PC-3 (cell line): ENCODE measurements around the gene RAB3C. TPM values are rescaled to one million over a fixed set of nuclear protein-coding genes. Genes with fewer than 3 reads are reported as not detected.

Experiments
- ATAC-seq: fragments of 200-7000 bp; cut with Tn5 transposase; 2 replicates; pipeline ENCODE4 v1.9.1; 2020; ENCODE audit warnings: mild to moderate bottlenecking, moderate library complexity
- BruUV-seq: library from RNA; stranded (reverse); fragments of 400-500 nt; replicated peaks from 2 replicates; lab custom pipeline; 2021; lab: Mats Ljungman, UMichigan
- CTCF ChIA-PET: fragments of 300-600 bp; sonication (Branson Sonifier 250); formaldehyde crosslinking; loops from one replicate; lab custom pipeline; 2022; ENCODE audit warnings: antibody characterized with exemption; lab: Charles Lee
- POLR2A ChIA-PET: fragments of 300-600 bp; sonication (Branson Sonifier 250); formaldehyde crosslinking; loops from one replicate; lab custom pipeline; 2022; ENCODE audit warnings: antibody characterized with exemption; ENCODE audit not compliant: unreplicated experiment; lab: Charles Lee
- DNase-seq: peaks from one replicate; pipeline ENCODE4 v3.0.0-alpha.2; 2015
- H2AFZ ChIP-seq: fragments of 300-600 bp; sonication (generic); 2 replicates; pipeline ENCODE4 v1.6.0; 2016; ENCODE audit warnings: antibody characterized with exemption, low read length
- H3F3A ChIP-seq: fragments of 300-600 bp; sonication (generic); one replicate; pipeline ENCODE4 v1.6.0; 2017; ENCODE audit warnings: antibody characterized with exemption, low read length, control low read depth, mild to moderate bottlenecking; ENCODE audit not compliant: unreplicated experiment
- H3K27ac ChIP-seq: fragments of 300-600 bp; sonication (generic); 2 replicates; pipeline ENCODE4 v1.5.1; 2016; ENCODE audit warnings: mild to moderate bottlenecking, low read length
- H3K27me3 ChIP-seq: fragments of 300-600 bp; sonication (generic); 2 replicates; pipeline ENCODE4 v1.6.1; 2016; ENCODE audit warnings: low read length, mixed read lengths
- H3K36me3 ChIP-seq: fragments of 300-600 bp; sonication (generic); 2 replicates; pipeline ENCODE4 v1.6.1; 2016; ENCODE audit warnings: low read depth, mixed run types, low read length, mixed read lengths
- H3K4me1 ChIP-seq: fragments of 300-600 bp; sonication (generic); 2 replicates; pipeline ENCODE4 v1.5.1; 2016; ENCODE audit warnings: low read length; ENCODE audit not compliant: insufficient read depth
- H3K4me2 ChIP-seq: fragments of 300-600 bp; sonication (generic); 2 replicates; pipeline ENCODE4 v1.6.0; 2016; ENCODE audit warnings: low read length
- H3K4me3 ChIP-seq: fragments of 300-600 bp; sonication (generic); 2 replicates; pipeline ENCODE4 v1.5.1; 2016; ENCODE audit warnings: mild to moderate bottlenecking, low read length, mixed read lengths
- H3K79me2 ChIP-seq: fragments of 300-600 bp; sonication (generic); 2 replicates; pipeline ENCODE4 v1.6.1; 2017; ENCODE audit warnings: low read length, mixed read lengths
- H3K9ac ChIP-seq: fragments of 300-600 bp; sonication (generic); 2 replicates; pipeline ENCODE4 v1.6.0; 2016; ENCODE audit warnings: mild to moderate bottlenecking, low read length
- H3K9me2 ChIP-seq: fragments of 300-600 bp; sonication (generic); replicated peaks from 2 replicates; pipeline ENCODE4 v1.6.1; 2016; ENCODE audit warnings: mixed run types, low read length, mixed read lengths
- H3K9me3 ChIP-seq: fragments of 300-600 bp; sonication (generic); 2 replicates; pipeline ENCODE4 v1.6.1; 2016; ENCODE audit warnings: low read length, mixed read lengths
- H4K20me1 ChIP-seq: fragments of 300-600 bp; sonication (generic); 2 replicates; pipeline ENCODE4 v1.6.1; 2016; ENCODE audit warnings: low read length, mixed read lengths
- CTCF ChIP-seq: fragments of 300-600 bp; sonication (generic); conservative IDR thresholded peaks from 2 replicates; pipeline ENCODE4 v1.5.1; 2017; ENCODE audit warnings: antibody characterized with exemption, low read depth, mild to moderate bottlenecking, low read length
- EZH2 ChIP-seq: fragments of 300-600 bp; sonication (generic); IDR thresholded peaks from one replicate; pipeline ENCODE4 v1.6.1; 2017; ENCODE audit warnings: antibody characterized with exemption, mild to moderate bottlenecking, low read length; ENCODE audit not compliant: unreplicated experiment
- EZH2phosphoT487 ChIP-seq: fragments of 300-600 bp; sonication (generic); IDR thresholded peaks from 2 replicates; pipeline ENCODE4 v1.6.1; 2018; ENCODE audit warnings: mild to moderate bottlenecking, antibody characterized with exemption, low read length, borderline replicate concordance
- intact Hi-C: fragments of 100-400 bp; cut with micrococcal nuclease; formaldehyde crosslinking; loops from 2 replicates; pipeline ENCODE4 v1.9.0; 2023
- total RNA-seq: library from RNA; depleted of rRNA; stranded (reverse); fragments of >200 nt; gene quantifications from 2 replicates; pipeline ENCODE4 v1.2.3, GENCODE V29; 2014

The RAB3C gene
- total RNA-seq, 1 experiment from 2014 or later: not detected

DNA sequence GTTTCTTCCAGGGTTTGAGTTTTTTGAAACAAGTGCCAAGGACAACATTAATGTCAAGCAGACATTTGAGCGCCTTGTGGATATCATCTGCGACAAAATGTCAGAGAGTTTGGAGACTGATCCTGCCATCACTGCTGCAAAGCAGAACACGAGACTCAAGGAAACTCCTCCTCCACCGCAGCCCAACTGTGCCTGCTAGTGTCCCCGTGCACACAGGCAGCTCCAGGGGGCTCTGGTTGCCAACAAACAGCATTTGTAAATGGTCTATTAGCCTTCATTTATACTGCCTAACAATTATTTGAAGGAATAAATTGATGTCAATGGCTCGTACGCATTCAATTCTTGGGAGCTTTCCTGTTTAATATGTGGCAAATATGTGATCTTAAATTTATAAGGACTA lies 268.3 kb downstream of the RAB3C start:
- POLR2A ChIA-PET: no interaction called here
- Histone ChIP-seq H3K4me1 (no peaks in the 10 kb centered on the region), H3K36me3 (no peaks in the 10 kb centered on the region), H4K20me1 (no peaks in the 10 kb centered on the region), H3K4me3 (no peak overlapping the region), H3K9me3 (no peaks in the 10 kb centered on the region), H3K9me2 (no peaks in the 10 kb centered on the region), H2AFZ (no peak overlapping the region), H3K4me2 (no peak overlapping the region), H3F3A (no peaks in the 10 kb centered on the region), H3K27ac (no peak overlapping the region), H3K79me2 (no peaks in the 10 kb centered on the region), H3K27me3 (peaks cover 29% of the 10 kb centered on the region), H3K9ac (no peak overlapping the region)
- no TSS peak for BruUV-seq
- intact Hi-C loops: loop anchor here (2.0 kb wide), 1 partner anchor 374 kb away; no protein-coding TSS in a partner anchor
- CTCF ChIA-PET: no interaction called here
- TF ChIP-seq EZH2: no peak
- TF ChIP-seq CTCF: no peak
- no peak for TF ChIP-seq EZH2phosphoT487
- ATAC-seq (no peak), DNase-seq (no peak)

- intact Hi-C loops: loop anchor here (2.0 kb wide), 1 partner anchor 375 kb away; no protein-coding TSS in a partner anchor
- TF ChIP-seq EZH2: no peak
- TF ChIP-seq CTCF: no peak
- TF ChIP-seq EZH2phosphoT487: no peak
Observed at GRCh38 chr5:58851571-58851970, 268.7 kb downstream of the RAB3C start.

DNA sequence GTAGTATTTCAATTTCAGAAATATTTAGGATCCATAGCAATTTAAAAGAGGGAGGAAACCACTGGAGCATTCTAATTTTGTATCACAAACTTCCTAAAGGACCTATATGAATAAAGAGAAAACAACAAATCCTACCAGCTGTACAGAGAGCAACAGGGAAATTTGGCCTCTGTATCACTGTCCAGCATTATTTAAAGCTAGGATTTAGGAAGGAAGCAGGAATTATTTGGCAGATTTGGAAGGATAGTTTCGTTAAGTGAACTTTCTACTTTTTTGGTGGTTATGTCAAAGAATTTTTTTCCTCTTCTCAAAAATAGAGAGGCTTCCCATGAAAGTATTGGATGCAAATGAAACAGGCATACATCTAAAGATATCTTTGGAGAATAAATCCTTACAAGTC lies 269.7 kb downstream of the RAB3C start:
- H3K9me3 ChIP-seq: no peaks in the 10 kb centered on the region
- H3K4me3 ChIP-seq: no peak overlapping the region
- H3K36me3 ChIP-seq: no peaks in the 10 kb centered on the region
- ChIA-PET CTCF (no interaction called here), POLR2A (no interaction called here)
- ATAC-seq (no peak), DNase-seq (no peak)
- BruUV-seq: no TSS peak
- intact Hi-C loops: no loop called here
- no peak overlapping the region for H3K9ac ChIP-seq
- H3K4me2 ChIP-seq: no peak overlapping the region
- no peaks in the 10 kb centered on the region for H3K4me1 ChIP-seq
- no peak overlapping the region for H3K27ac ChIP-seq
- no peaks in the 10 kb centered on the region for H4K20me1 ChIP-seq
- no peaks in the 10 kb centered on the region for H3K9me2 ChIP-seq
- peaks cover 29% of the 10 kb centered on the region for H3K27me3 ChIP-seq
- TF ChIP-seq CTCF (no peak), EZH2 (no peak), EZH2phosphoT487 (no peak)
- H2AFZ ChIP-seq: no peak overlapping the region
- H3F3A ChIP-seq: no peaks in the 10 kb centered on the region
- H3K79me2 ChIP-seq: no peaks in the 10 kb centered on the region

More at GRCh38 chr5:58851571-58851970, 268.7 kb downstream of the RAB3C start:
- ATAC-seq: no peak
- no peaks in the 10 kb centered on the region for H3F3A ChIP-seq
- H3K36me3 ChIP-seq: no peaks in the 10 kb centered on the region
- no peak overlapping the region for H3K4me3 ChIP-seq
- CTCF ChIA-PET: no interaction called here
- peaks cover 29% of the 10 kb centered on the region for H3K27me3 ChIP-seq
- H2AFZ ChIP-seq: no peak overlapping the region
- no peak overlapping the region for H3K4me2 ChIP-seq
- H3K9me3 ChIP-seq: no peaks in the 10 kb centered on the region
- no peaks in the 10 kb centered on the region for H3K79me2 ChIP-seq
- no peaks in the 10 kb centered on the region for H3K9me2 ChIP-seq
- H3K4me1 ChIP-seq: no peaks in the 10 kb centered on the region
- DNase-seq: no peak
- POLR2A ChIA-PET: no interaction called here
- H4K20me1 ChIP-seq: no peaks in the 10 kb centered on the region
- H3K27ac ChIP-seq: no peak overlapping the region
- BruUV-seq: no TSS peak
- no peak overlapping the region for H3K9ac ChIP-seq
